Caco-2 (cell line): ENCODE results near the gene GRID1. TPM values are rescaled to one million over a fixed set of nuclear protein-coding genes. Genes with fewer than 3 reads are reported as not detected.

ENCODE experiments used
- BruUV-seq: library from RNA; stranded (reverse); fragments of 400-500 nt; replicated peaks from 2 replicates; lab custom pipeline; 2021; lab: Mats Ljungman, UMichigan
- CTCF ChIA-PET: fragments of 300-600 bp; sonication (Branson Sonifier 250); formaldehyde crosslinking; loops from one replicate; lab custom pipeline; 2022; ENCODE audit warnings: antibody characterized with exemption; lab: Charles Lee
- POLR2A ChIA-PET: fragments of 300-600 bp; sonication (Branson Sonifier 250); formaldehyde crosslinking; loops from one replicate; lab custom pipeline; 2022; ENCODE audit warnings: antibody characterized with exemption; lab: Charles Lee
- DNase-seq, 2 experiments: peaks; one replicate each; pipeline versions ENCODE4 v3.0.0 to v3.0.0-alpha.2; 2020 to 2022
- H3K27me3 ChIP-seq: replicated peaks from 2 replicates; pipeline ENCODE4 v1.6.0; 2011; ENCODE audit warnings: low read length; ENCODE audit not compliant: control insufficient read depth, insufficient read depth
- H3K36me3 ChIP-seq: 2 replicates; pipeline ENCODE4 v1.5.1; 2011; ENCODE audit warnings: low read length; ENCODE audit not compliant: control insufficient read depth, insufficient read depth
- H3K4me1 ChIP-seq: fragments of 250-450 bp; sonication (Bioruptor Pico); 2 replicates; pipeline ENCODE4 v1.5.1; 2020; ENCODE audit warnings: mild to moderate bottlenecking
- H3K4me3 ChIP-seq: 2 replicates; pipeline ENCODE4 v1.5.1; 2011; ENCODE audit warnings: low read depth, mild to moderate bottlenecking, control low read depth, low read length
- H3K9me3 ChIP-seq: fragments of 250-450 bp; sonication (Bioruptor Pico); 2 replicates; pipeline ENCODE4 v1.5.1; 2020; ENCODE audit warnings: mild to moderate bottlenecking, moderate library complexity
- H3K27ac Mint-ChIP-seq: one replicate; pipeline ENCODE4 v1.8.0; 2022; ENCODE audit warnings: mixed read lengths; ENCODE audit not compliant: unreplicated experiment
- H3K27me3 Mint-ChIP-seq: one replicate; pipeline ENCODE4 v1.8.0; 2022; ENCODE audit warnings: mixed read lengths; ENCODE audit not compliant: insufficient read depth, unreplicated experiment
- H3K36me3 Mint-ChIP-seq: one replicate; pipeline ENCODE4 v1.8.0; 2022; ENCODE audit warnings: mild to moderate bottlenecking, mixed read lengths; ENCODE audit not compliant: insufficient read depth, unreplicated experiment
- H3K4me1 Mint-ChIP-seq: one replicate; pipeline ENCODE4 v1.8.0; 2022; ENCODE audit warnings: low read depth, mixed read lengths; ENCODE audit not compliant: unreplicated experiment
- H3K4me3 Mint-ChIP-seq: one replicate; pipeline ENCODE4 v1.8.0; 2022; ENCODE audit warnings: mild to moderate bottlenecking, moderate library complexity, mixed read lengths; ENCODE audit not compliant: unreplicated experiment
- H3K9me3 Mint-ChIP-seq: one replicate; pipeline ENCODE4 v1.8.0; 2022; ENCODE audit warnings: mixed read lengths; ENCODE audit not compliant: unreplicated experiment
- intact Hi-C: fragments of 100-400 bp; cut with micrococcal nuclease; formaldehyde crosslinking; loops from one replicate; pipeline ENCODE4 v1.10.0; 2022; ENCODE audit not compliant: unreplicated experiment
- total RNA-seq: library from RNA; stranded (reverse); gene quantifications from 2 replicates; pipeline ENCODE4 v1.2.3, GENCODE V29; 2022
- TF ChIP-seq, protein P1 (sequence below), 2 experiments: fragments of 200-600 bp in 1 of 2; IDR thresholded peaks; 1 replicate in 1 of 2; 2 replicates in 1 of 2; pipeline versions ENCODE4 v1.5.1 to v1.8.0; 2011 to 2022; ENCODE audit warnings: antibody characterized with exemption in 1 of 2, control low read depth in 1 of 2, inconsistent platforms in 1 of 2, low read depth in 1 of 2, low read length in 1 of 2, mild to moderate bottlenecking in 1 of 2, moderate library complexity in 1 of 2; ENCODE audit not compliant: insufficient read depth in 1 of 2, severe bottlenecking in 1 of 2, unreplicated experiment in 1 of 2

Gene GRID1
- total RNA-seq, 1 experiment from 2014 or later = 8.0 TPM

- CTCF ChIA-PET = no interaction called here
Measured at GRCh38 chr10:86124734-86125133, 241.9 kb downstream of the GRID1 start.

GRCh38 chr10:86123715-86124114, 242.9 kb downstream of the GRID1 start:
- H3K4me3 ChIP-seq = no peak overlapping the region
- no peaks in the 10 kb centered on the region for H3K9me3 ChIP-seq
- ChIA-PET CTCF (no interaction called here), POLR2A (no interaction called here)
- Mint-ChIP-seq H3K4me3 (no peak overlapping the region), H3K27ac (no peak overlapping the region), H3K4me1 (peaks cover 7% of the 10 kb centered on the region), H3K27me3 (peaks cover 10% of the 10 kb centered on the region), H3K36me3 (no peaks in the 10 kb centered on the region), H3K9me3 (no peaks in the 10 kb centered on the region)
- intact Hi-C loops = no loop called here
- H3K36me3 ChIP-seq = no peaks in the 10 kb centered on the region
- BruUV-seq = no TSS peak
- DNase-seq = no peak
- H3K27me3 ChIP-seq = no peaks in the 10 kb centered on the region
- TF ChIP-seq, protein P1, sequence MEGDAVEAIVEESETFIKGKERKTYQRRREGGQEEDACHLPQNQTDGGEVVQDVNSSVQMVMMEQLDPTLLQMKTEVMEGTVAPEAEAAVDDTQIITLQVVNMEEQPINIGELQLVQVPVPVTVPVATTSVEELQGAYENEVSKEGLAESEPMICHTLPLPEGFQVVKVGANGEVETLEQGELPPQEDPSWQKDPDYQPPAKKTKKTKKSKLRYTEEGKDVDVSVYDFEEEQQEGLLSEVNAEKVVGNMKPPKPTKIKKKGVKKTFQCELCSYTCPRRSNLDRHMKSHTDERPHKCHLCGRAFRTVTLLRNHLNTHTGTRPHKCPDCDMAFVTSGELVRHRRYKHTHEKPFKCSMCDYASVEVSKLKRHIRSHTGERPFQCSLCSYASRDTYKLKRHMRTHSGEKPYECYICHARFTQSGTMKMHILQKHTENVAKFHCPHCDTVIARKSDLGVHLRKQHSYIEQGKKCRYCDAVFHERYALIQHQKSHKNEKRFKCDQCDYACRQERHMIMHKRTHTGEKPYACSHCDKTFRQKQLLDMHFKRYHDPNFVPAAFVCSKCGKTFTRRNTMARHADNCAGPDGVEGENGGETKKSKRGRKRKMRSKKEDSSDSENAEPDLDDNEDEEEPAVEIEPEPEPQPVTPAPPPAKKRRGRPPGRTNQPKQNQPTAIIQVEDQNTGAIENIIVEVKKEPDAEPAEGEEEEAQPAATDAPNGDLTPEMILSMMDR (IDR thresholded peaks at IDR 0.05; ENCODE audit: insufficient read depth in 1 of 2, low read depth in 1 of 2, low read length in 1 of 2, severe bottlenecking in 1 of 2, unreplicated experiment in 1 of 2) = no peak
- H3K4me1 ChIP-seq = no peaks in the 10 kb centered on the region

More at GRCh38 chr10:86124734-86125133, 241.9 kb downstream of the GRID1 start:
- Mint-ChIP-seq H3K27me3 (peaks cover 10% of the 10 kb centered on the region), H3K36me3 (no peaks in the 10 kb centered on the region), H3K27ac (no peak overlapping the region), H3K9me3 (no peaks in the 10 kb centered on the region), H3K4me3 (no peak overlapping the region), H3K4me1 (peaks cover 7% of the 10 kb centered on the region)
- BruUV-seq = no TSS peak
- H3K36me3 ChIP-seq = no peaks in the 10 kb centered on the region
- H3K4me3 ChIP-seq = no peak overlapping the region
- POLR2A ChIA-PET = no interaction called here
- no peaks in the 10 kb centered on the region for H3K27me3 ChIP-seq
- no peaks in the 10 kb centered on the region for H3K9me3 ChIP-seq
- TF ChIP-seq, protein P1 (IDR thresholded peaks at IDR 0.05; ENCODE audit: insufficient read depth in 1 of 2, low read depth in 1 of 2, low read length in 1 of 2, severe bottlenecking in 1 of 2, unreplicated experiment in 1 of 2) = no peak
- no peaks in the 10 kb centered on the region for H3K4me1 ChIP-seq
- no peak for DNase-seq
- intact Hi-C loops = no loop called here

GRCh38 chr10:86123304-86123703, 243.3 kb downstream of the GRID1 start:
- POLR2A ChIA-PET = no interaction called here
- Histone ChIP-seq H3K9me3 (no peaks in the 10 kb centered on the region), H3K4me3 (no peak overlapping the region), H3K27me3 (no peaks in the 10 kb centered on the region), H3K4me1 (no peaks in the 10 kb centered on the region), H3K36me3 (no peaks in the 10 kb centered on the region)
- intact Hi-C loops = no loop called here
- Mint-ChIP-seq H3K4me3 (no peak overlapping the region), H3K4me1 (peaks cover 4% of the 10 kb centered on the region), H3K27ac (no peak overlapping the region), H3K27me3 (peaks cover 9% of the 10 kb centered on the region), H3K9me3 (no peaks in the 10 kb centered on the region), H3K36me3 (no peaks in the 10 kb centered on the region)
- CTCF ChIA-PET = no interaction called here
- TF ChIP-seq, protein P1 (IDR thresholded peaks at IDR 0.05; ENCODE audit: insufficient read depth in 1 of 2, low read depth in 1 of 2, low read length in 1 of 2, severe bottlenecking in 1 of 2, unreplicated experiment in 1 of 2) = no peak
- no peak for DNase-seq
- BruUV-seq = no TSS peak
